Urinary bladder (tissue), 4 donors: ENCODE measurements around the gene ZYX. TPM values are rescaled to one million over a fixed set of nuclear protein-coding genes. Genes with fewer than 3 reads are reported as not detected.
"Not testable (repeated sequence)": the region's sequence is repeated elsewhere in the genome, so short reads cannot be mapped to it uniquely, and the experiment has no call there.

Experiments used
- DNase-seq: peaks from one replicate; pipeline ENCODE4 v3.0.0-alpha.2; 2015; ENCODE audit errors: extremely low spot score
- H3K27ac ChIP-seq: one replicate; pipeline ENCODE4 v1.5.1; 2013; ENCODE audit warnings: low read depth, mild to moderate bottlenecking, moderate library complexity
- H3K36me3 ChIP-seq: one replicate; pipeline ENCODE4 v1.6.1; 2013; ENCODE audit warnings: mild to moderate bottlenecking, moderate library complexity; ENCODE audit not compliant: insufficient read depth
- H3K4me1 ChIP-seq: one replicate; pipeline ENCODE4 v1.6.1; 2013; ENCODE audit warnings: mild to moderate bottlenecking, moderate library complexity; ENCODE audit not compliant: insufficient read depth
- H3K4me3 ChIP-seq: one replicate; pipeline ENCODE4 v1.5.1; 2013; ENCODE audit warnings: low read depth, low read length
- WGBS: extraction: QIAGEN DNeasy Blood & Tissue Kit; methylation state at CpG from one replicate; pipeline ENCODE4 v1.1.7; 2013; 5-methylcytosine and 5-hydroxymethylcytosine counted together
- polyA plus RNA-seq: library from polyadenylated mRNA; stranded (reverse); fragments of 200-250 nt; gene quantifications from one replicate; pipeline ENCODE4 v1.2.3, GENCODE V29; 2013
- total RNA-seq: library from RNA; depleted of rRNA; stranded (reverse); fragments of >200 nt; gene quantifications from one replicate; pipeline ENCODE4 v1.2.3, GENCODE V29; 2014
- donor health status: healthy with polysubstance abuse.
- donor health status: healthy.

The ZYX gene
- total and polyA plus RNA-seq, 2 donors, result 37.9 to 386 TPM

DNA sequence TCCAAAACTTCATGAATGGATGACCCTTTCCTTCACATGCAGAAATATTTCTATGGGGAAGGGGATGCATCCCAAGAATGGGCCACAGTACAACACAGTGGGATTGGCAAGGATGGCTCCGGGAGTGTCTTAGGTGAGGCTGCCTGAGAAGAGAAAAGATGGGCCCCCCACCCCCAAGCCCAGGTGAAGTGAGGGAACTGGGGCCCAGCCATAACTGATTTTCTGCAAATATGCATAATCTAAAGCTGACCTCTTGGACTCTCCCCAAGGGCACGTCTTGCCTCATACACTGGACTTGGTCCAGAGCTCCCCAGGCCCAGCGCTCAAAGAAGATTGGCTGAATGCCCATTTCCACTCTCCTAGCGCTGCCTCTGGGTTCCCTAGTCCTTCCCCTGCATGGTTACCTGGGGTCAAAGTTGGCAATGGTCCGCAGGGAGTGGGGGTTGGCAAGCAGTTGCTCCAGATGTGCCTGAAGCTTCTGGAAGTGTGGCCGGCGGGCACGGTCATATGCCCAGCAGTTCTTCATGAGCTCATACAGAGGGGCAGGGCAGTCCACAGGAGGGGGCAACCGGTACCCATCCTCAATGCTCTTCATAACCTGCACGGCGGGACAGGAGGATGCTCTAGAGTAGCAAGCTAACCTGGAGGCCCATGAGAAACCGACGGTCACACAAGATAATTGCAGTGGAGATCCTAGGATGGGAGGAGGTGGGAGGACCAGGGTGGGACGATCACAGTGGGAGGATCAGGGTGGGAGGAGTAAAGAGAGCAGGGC lies 12.3 kb downstream of the ZYX start:
- whole genome bisulfite sequencing, result 75% methylated on average over 14 of the region's 14 CpGs
- H3K4me1 ChIP-seq, result no peaks in the 10 kb centered on the region
- H3K4me3 ChIP-seq, result no peak overlapping the region

GRCh38 chr7:143394068-143394467 lies 12.9 kb downstream of the ZYX start:
- H3K36me3 ChIP-seq, result no peaks in the 10 kb centered on the region
- no peak overlapping the region for H3K27ac ChIP-seq
- 97% methylated on average over 6 of the region's 6 CpGs for WGBS
- no peak overlapping the region for H3K4me3 ChIP-seq
- no peak for DNase-seq
- H3K4me1 ChIP-seq, result no peaks in the 10 kb centered on the region

More for the DNA sequence above, 12.3 kb downstream of the ZYX start:
- DNase-seq, result no peak
- Histone ChIP-seq H3K27ac (no peak overlapping the region), H3K36me3 (peaks cover 2% of the 10 kb centered on the region)

DNA sequence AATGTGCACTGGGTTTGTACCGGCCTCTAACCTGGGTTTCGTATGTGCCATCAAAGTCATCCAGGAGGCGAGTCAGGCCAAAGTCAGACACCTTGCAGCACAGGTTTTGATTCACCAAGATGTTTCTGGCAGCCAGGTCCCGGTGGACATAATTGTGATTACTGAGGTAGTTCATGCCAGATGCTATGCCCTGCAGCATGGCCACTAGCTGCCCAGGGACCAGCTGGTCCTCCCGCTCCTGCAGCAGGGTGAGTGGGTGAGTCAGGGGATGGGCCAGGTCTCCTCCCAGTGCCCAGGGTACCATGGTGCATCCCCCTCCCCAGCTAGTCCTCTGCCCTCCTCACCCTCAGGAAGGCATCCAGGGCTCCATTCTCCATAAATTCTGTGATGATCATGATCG lies 13.6 kb downstream of the ZYX start:
- 89% methylated on average over 6 of the region's 6 CpGs for WGBS
- no peaks in the 10 kb centered on the region for H3K4me1 ChIP-seq
- H3K36me3 ChIP-seq, result no peaks in the 10 kb centered on the region
- no peak for DNase-seq
- no peak overlapping the region for H3K27ac ChIP-seq
- no peak overlapping the region for H3K4me3 ChIP-seq

GRCh38 chr7:143395187-143396149 lies 14.3 kb downstream of the ZYX start:
- no peaks in the 10 kb centered on the region for H3K36me3 ChIP-seq
- H3K4me1 ChIP-seq, result no peaks in the 10 kb centered on the region
- H3K4me3 ChIP-seq, result no peak overlapping the region
- DNase-seq, result no peak
- 77% methylated on average over 21 of the region's 21 CpGs for WGBS
- H3K27ac ChIP-seq, result no peak overlapping the region

GRCh38 chr7:143396182-143396581 lies 15.0 kb downstream of the ZYX start:
- Histone ChIP-seq H3K36me3 (no peaks in the 10 kb centered on the region), H3K4me1 (no peaks in the 10 kb centered on the region), H3K4me3 (no peak overlapping the region), H3K27ac (no peak overlapping the region)
- DNase-seq, result no peak
- 84% methylated on average over 7 of the region's 7 CpGs for WGBS

DNA sequence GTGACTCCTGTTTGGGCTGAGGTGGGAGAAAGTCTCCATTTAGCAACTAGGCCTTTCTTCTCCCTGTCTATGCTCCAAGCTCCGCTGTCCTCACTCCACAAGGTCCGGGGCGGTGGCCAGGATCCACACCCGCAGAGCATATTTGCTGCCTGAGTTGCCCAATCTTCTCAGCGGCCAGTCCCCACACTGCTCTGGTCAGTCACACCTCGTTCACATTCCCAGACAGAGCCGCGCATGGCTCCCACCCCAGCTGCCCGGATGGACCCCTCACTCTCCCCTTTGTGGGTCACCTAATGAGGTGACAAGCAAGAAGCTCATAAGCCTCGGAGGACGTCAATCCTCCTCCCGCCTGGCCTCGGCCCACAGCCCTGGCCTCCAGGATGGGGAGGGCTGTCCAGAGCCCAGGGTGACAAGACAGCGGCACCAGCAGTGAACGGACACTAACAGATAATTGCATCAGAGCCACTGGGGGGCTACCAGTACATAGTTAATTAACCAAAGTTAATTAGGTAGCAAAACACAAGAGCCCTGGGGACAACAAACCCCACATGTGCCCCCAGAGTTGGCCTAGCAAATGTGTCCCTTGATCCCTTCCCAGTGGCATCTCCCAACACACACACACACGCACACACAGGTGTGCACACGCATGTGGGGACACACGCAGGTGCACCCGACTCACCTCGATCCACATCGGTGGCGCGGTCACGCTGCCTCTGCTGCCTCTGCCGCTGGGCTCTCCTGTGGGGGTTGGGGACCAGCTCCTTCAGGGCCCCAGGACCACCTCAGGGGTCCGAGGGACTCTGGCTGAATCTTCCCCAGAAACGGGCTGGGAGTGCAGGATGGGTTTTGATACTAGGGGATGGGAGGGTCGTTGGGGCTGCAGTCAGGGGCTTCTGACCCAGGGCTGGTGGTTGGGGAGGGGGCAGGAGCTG lies 15.7 kb downstream of the ZYX start:
- no peaks in the 10 kb centered on the region for H3K4me1 ChIP-seq
- H3K36me3 ChIP-seq, result no peaks in the 10 kb centered on the region
- no peak for DNase-seq
- WGBS, result 85% methylated on average over 28 of the region's 28 CpGs
- no peak overlapping the region for H3K4me3 ChIP-seq
- no peak overlapping the region for H3K27ac ChIP-seq

GRCh38 chr7:143397710-143398530 lies 16.8 kb downstream of the ZYX start:
- no peak for DNase-seq
- no peak overlapping the region for H3K27ac ChIP-seq
- no peak overlapping the region for H3K4me3 ChIP-seq
- no peaks in the 10 kb centered on the region for H3K36me3 ChIP-seq
- WGBS, result 91% methylated on average over 16 of the region's 16 CpGs
- no peaks in the 10 kb centered on the region for H3K4me1 ChIP-seq

- 96% methylated on average over 14 of the region's 14 CpGs for WGBS
Measured at GRCh38 chr7:143398616-143399015, 17.5 kb downstream of the ZYX start.

GRCh38 chr7:143399151-143399550 lies 18.0 kb downstream of the ZYX start:
- Histone ChIP-seq H3K36me3 (no peaks in the 10 kb centered on the region), H3K4me1 (no peaks in the 10 kb centered on the region), H3K27ac (no peak overlapping the region), H3K4me3 (no peak overlapping the region)
- 89% methylated on average over 8 of the region's 8 CpGs for WGBS
- no peak for DNase-seq

More at GRCh38 chr7:143398616-143399015, 17.5 kb downstream of the ZYX start:
- Histone ChIP-seq H3K36me3 (no peaks in the 10 kb centered on the region), H3K27ac (no peak overlapping the region), H3K4me1 (no peaks in the 10 kb centered on the region), H3K4me3 (no peak overlapping the region)
- no peak for DNase-seq

DNA sequence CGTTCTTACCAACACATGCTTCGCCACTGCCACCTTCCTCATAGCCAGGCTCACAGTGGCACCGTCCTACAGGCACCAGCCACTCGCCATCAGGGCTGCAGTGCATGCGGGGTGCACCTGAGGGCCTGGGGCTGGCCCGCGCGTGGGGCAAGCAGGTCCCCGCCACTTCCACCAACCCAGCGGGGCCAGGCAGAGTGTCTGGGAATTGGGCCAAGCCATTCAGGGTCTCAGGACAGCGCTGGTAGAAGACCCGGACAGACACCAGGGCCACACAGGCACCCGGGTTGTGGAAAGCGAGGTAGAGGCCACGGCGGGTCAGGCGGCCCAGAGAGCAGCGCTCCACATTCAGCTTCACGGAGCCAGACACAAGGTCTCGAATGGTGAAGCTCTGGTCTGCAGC lies 18.5 kb downstream of the ZYX start:
- 96% methylated on average over 20 of the region's 20 CpGs for WGBS
- H3K4me1 ChIP-seq, result no peaks in the 10 kb centered on the region
- H3K4me3 ChIP-seq, result no peak overlapping the region
- H3K36me3 ChIP-seq, result no peaks in the 10 kb centered on the region
- DNase-seq, result no peak
- no peak overlapping the region for H3K27ac ChIP-seq

- H3K27ac ChIP-seq, result no peak overlapping the region
- H3K4me1 ChIP-seq, result peaks cover 2% of the 10 kb centered on the region
- 89% methylated on average over 12 of the region's 12 CpGs for WGBS
- DNase-seq, result no peak
- H3K4me3 ChIP-seq, result no peak overlapping the region
- no peaks in the 10 kb centered on the region for H3K36me3 ChIP-seq
Measured at GRCh38 chr7:143401265-143401664, 20.1 kb downstream of the ZYX start.

DNA sequence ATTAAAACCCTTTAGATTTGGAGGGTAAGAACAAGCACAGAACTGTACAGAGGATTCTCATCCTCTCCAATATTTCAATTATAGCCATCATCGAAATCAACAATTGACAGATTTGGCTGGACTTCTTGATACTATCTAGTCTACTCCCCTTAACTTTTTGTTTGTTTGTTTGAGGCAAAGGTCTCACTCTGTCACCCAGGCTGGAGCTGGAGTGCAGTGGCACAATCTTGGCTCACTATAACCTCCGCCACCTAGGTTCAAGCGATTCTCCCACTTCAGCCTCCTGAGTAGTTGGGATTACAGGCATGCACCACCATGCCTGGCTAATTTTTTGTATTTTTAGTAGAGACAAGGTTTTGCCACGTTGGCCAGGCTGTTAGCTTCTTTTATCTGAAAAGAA lies 21.1 kb downstream of the ZYX start:
- WGBS, result 85% methylated on average over 4 of the region's 4 CpGs
- not testable (repeated sequence) for H3K4me3 ChIP-seq, H3K27ac ChIP-seq, DNase-seq, H3K36me3 ChIP-seq, H3K4me1 ChIP-seq
